Tibial nerve (tissue), 3 donors: ENCODE measurements around the gene NRXN2.

ENCODE experiments used
- CTCF ChIP-seq, 5 experiments: fragments of 200-600 bp in 3 of 5; fragments of 450-650 bp in 2 of 5; sonication (generic) in 3 of 5; IDR thresholded peaks; one replicate each; pipeline ENCODE4 v1.5.1; 2016 to 2019; ENCODE audit warnings: antibody characterized with exemption in 5 of 5, mild to moderate bottlenecking in 3 of 5, moderate library complexity in 2 of 5
- POLR2A ChIP-seq, 2 donors: fragments of 450-650 bp; IDR thresholded peaks; one replicate each; pipeline ENCODE4 v1.6.1; 2017; ENCODE audit warnings: antibody characterized with exemption in 2 of 2, mild to moderate bottlenecking in 2 of 2, moderate library complexity in 2 of 2

DNA sequence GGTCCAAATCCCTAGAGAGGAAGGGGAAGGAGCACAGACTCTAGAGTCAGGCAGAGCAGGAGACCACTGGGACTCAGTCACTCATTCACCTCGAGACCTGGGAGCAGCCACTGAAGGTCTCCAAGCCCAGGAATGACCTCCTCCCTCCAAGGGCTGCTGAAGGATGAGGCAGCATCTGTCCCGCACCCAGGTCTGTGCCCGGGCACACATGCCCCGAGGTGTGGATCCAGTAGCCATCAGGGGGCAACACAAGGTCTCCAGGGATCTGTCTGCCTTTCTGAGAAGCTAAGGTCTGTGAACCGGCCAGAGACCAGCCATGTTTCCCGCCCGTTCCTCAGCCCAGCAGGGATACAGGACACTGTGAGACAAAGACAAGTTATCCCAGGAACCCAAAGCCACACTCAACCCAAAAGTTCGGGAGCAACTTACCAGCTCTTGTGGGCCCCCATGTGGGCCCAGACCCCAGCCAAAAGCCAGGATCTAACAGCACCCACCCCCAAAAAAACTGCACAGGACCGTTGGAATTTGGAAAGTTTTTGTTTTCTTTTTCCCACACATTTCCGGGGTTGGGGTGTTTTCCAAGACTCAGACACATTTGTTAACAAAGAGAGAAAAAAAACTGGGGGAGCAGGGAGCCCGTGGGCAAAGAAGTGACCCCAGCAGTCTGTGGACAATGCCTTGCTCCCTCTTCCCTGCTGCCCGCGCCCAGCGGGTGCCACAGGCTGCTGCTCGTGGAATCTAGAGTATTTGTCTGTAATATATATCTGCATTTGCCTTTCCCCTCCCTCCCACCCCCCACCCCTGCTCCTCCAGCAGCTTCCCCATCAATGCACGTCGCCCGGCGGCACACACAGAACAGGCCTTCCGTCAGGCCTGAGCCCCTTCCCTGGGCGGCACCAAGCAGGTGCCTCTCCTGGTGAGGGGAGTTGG is 117.1 kb downstream of the NRXN2 start:
- TF ChIP-seq CTCF (IDR thresholded peaks at IDR 0.05): no peak
- TF ChIP-seq POLR2A (IDR thresholded peaks at IDR 0.05): no peak
